ACC112 (cell line): Measurements from ENCODE around the gene SIGLEC5.
"Not testable (repeated sequence)": the region's sequence is repeated elsewhere in the genome, so short reads cannot be mapped to it uniquely, and the experiment has no call there.

ENCODE experiments used
- H2AFZ ChIP-seq: fragments of 200-600 bp; sonication (generic); one replicate; pipeline ENCODE4 v1.6.0; 2017; ENCODE audit warnings: antibody characterized with exemption, low read length; ENCODE audit not compliant: unreplicated experiment
- H3K27ac ChIP-seq: fragments of 200-600 bp; sonication (generic); 2 replicates; pipeline ENCODE4 v1.5.1; 2014; ENCODE audit warnings: low read depth, mild to moderate bottlenecking, antibody characterized with exemption, low read length, moderate library complexity
- H3K27me3 ChIP-seq: fragments of 200-600 bp; sonication (generic); 2 replicates; pipeline ENCODE4 v1.6.1; 2014; ENCODE audit warnings: mild to moderate bottlenecking, antibody characterized with exemption, low read length, moderate library complexity, mixed read lengths; ENCODE audit not compliant: insufficient read depth
- H3K36me3 ChIP-seq: fragments of 200-600 bp; sonication (generic); 2 replicates; pipeline ENCODE4 v1.6.1; 2016; ENCODE audit warnings: mild to moderate bottlenecking, antibody characterized with exemption, low read length, moderate library complexity, mixed read lengths; ENCODE audit not compliant: insufficient read depth
- H3K4me1 ChIP-seq: fragments of 200-600 bp; sonication (generic); one replicate; pipeline ENCODE4 v1.6.1; 2016; ENCODE audit warnings: low read length, mixed read lengths; ENCODE audit not compliant: insufficient read depth, unreplicated experiment, control insufficient read depth
- H3K4me3 ChIP-seq: fragments of 200-600 bp; sonication (generic); 2 replicates; pipeline ENCODE4 v1.5.1; 2014; ENCODE audit warnings: mild to moderate bottlenecking, low read depth, low read length
- H3K79me2 ChIP-seq: fragments of 200-600 bp; sonication (generic); one replicate; pipeline ENCODE4 v1.6.0; 2016; ENCODE audit warnings: low read length; ENCODE audit not compliant: control insufficient read depth, unreplicated experiment, insufficient read depth

SIGLEC5 gene

GRCh38 chr19:51651216-51651846 is 21.1 kb upstream of the SIGLEC5 start:
- Histone ChIP-seq H3K36me3 (no peaks in the 10 kb centered on the region), H3K27ac (no peak overlapping the region), H3K4me3 (no peak overlapping the region)

GRCh38 chr19:51647318-51647717 is 17.1 kb upstream of the SIGLEC5 start:
- Histone ChIP-seq H3K27me3 (peaks cover 46% of the 10 kb centered on the region), H3K79me2 (no peaks in the 10 kb centered on the region), H3K4me1 (no peaks in the 10 kb centered on the region), H3K4me3 (no peak overlapping the region), H3K27ac (no peak overlapping the region), H2AFZ (no peak overlapping the region), H3K36me3 (no peaks in the 10 kb centered on the region)

More at GRCh38 chr19:51651216-51651846, 21.1 kb upstream of the SIGLEC5 start:
- H3K79me2 ChIP-seq: no peaks in the 10 kb centered on the region
- H3K27me3 ChIP-seq: peaks cover 34% of the 10 kb centered on the region
- H2AFZ ChIP-seq: no peak overlapping the region
- H3K4me1 ChIP-seq: no peaks in the 10 kb centered on the region

- not testable (repeated sequence) for H3K36me3 ChIP-seq, H3K79me2 ChIP-seq, H3K4me1 ChIP-seq, H2AFZ ChIP-seq, H3K27ac ChIP-seq, H3K4me3 ChIP-seq
- peaks cover 45% of the 10 kb centered on the region for H3K27me3 ChIP-seq
Observed at GRCh38 chr19:51646730-51647129, 16.5 kb upstream of the SIGLEC5 start, which contains the start of gene SIGLEC14. Gene SIGLEC14 (minus strand): TSS chr19:51646825. CDS start chr19:51646759, 66 bp downstream.

DNA sequence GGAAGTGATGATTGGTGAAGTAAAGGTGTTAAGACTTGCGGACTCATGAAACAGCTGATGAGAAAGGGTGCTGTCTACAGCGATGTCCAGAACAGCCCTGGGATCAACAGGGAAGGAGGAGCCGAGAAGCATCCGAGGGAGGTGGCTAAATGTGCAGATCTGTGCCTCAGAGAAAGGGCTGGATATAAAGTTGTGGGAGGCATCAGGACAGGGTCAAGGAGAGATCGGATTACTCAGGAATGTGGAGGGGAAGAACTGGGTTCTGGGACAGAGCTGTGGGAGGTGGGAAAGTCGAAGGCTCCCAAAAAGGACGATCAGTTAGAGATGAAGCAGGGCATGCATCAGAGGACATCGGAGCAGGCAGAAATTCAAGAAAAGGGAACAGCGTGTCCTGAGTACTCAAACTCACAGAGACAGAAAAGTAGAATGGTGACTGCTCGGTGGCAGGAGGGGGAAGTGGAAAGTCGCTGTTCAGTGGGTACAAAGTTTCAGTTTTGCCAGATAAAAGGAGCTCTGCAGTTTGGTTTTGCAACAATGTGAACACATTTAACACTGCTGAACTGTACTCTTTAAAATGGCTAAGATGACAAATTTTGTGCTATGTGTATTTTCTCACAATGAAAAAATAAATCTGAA is 14.6 kb upstream of the SIGLEC5 start:
- H3K4me3 ChIP-seq: no peak overlapping the region
- H3K27ac ChIP-seq: no peak overlapping the region
- no peaks in the 10 kb centered on the region for H3K79me2 ChIP-seq
- peaks cover 53% of the 10 kb centered on the region for H3K27me3 ChIP-seq
- no peaks in the 10 kb centered on the region for H3K4me1 ChIP-seq
- H3K36me3 ChIP-seq: no peaks in the 10 kb centered on the region
- H2AFZ ChIP-seq: no peak overlapping the region

DNA sequence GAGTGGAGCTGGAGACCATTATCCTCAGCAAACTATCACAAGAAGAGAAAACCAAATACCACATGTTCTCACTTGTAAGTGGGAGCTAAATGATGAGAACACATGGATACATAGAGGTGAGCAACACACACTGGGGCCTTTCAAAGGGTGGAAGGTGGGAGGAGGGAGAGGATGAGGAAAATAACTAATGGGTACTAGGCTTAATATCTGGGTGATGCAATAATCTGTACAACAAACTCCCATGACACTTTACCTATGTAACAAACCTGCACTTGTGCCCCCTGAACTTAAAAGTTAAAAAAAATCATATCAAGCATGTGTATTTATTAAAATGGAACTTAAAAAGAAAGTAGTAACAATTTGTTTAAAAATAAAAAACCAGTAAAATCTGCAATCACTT is 11.4 kb upstream of the SIGLEC5 start:
- Histone ChIP-seq H3K36me3 (no peaks in the 10 kb centered on the region), H3K4me1 (no peaks in the 10 kb centered on the region), H3K27me3 (peaks cover 57% of the 10 kb centered on the region), H3K27ac (no peak overlapping the region), H3K79me2 (no peaks in the 10 kb centered on the region), H3K4me3 (no peak overlapping the region), H2AFZ (no peak overlapping the region)

DNA sequence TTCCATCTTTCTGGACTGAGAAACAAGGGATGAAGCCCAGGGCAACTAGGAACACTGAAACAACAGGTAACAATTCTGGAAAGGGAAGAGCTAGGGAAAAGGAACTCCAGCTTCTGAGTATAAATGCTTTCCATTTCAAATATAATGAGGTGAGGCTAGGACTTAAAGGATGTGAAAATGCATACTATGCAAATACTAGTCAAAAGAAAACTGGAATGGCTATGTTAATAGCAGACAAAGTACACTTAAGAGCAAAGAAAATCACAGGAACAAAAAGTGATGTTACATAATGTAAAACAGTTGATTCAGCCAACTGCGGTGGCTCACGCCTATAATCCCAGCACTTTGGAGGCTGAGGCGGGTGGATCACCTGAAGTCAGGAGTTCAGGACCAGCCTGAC is 10.2 kb upstream of the SIGLEC5 start:
- Histone ChIP-seq H3K27me3 (peaks cover 56% of the 10 kb centered on the region), H3K4me3 (no peak overlapping the region), H3K27ac (no peak overlapping the region), H3K4me1 (no peaks in the 10 kb centered on the region), H3K36me3 (no peaks in the 10 kb centered on the region), H2AFZ (no peak overlapping the region), H3K79me2 (no peaks in the 10 kb centered on the region)

DNA sequence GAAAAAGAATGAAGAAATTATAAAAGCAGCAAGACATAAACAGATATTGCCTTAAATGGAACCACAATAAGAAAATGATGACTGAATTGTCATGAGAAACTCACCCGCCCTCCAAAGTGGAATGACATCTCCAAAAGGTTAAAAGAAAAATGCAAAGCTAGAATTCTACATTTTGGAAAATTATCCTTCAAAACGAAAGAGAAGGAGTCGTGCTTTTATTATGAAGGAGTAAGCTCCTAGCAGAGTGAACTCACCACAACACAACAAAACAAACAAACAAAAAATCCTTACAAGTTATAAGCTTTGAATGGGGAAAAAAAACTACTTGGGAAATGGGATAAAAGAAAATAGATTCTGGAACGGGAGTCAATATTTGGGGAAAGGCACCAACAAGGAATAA is 9.7 kb upstream of the SIGLEC5 start:
- H3K27me3 ChIP-seq: peaks cover 51% of the 10 kb centered on the region

GRCh38 chr19:51637362-51637978 is 7.3 kb upstream of the SIGLEC5 start:
- no peaks in the 10 kb centered on the region for H3K4me1 ChIP-seq
- no peak overlapping the region for H3K27ac ChIP-seq
- H3K79me2 ChIP-seq: no peaks in the 10 kb centered on the region
- H3K36me3 ChIP-seq: no peaks in the 10 kb centered on the region
- no peak overlapping the region for H3K4me3 ChIP-seq
- H2AFZ ChIP-seq: no peak overlapping the region
- peaks cover 45% of the 10 kb centered on the region for H3K27me3 ChIP-seq

More for the DNA sequence above, 9.7 kb upstream of the SIGLEC5 start:
- no peak overlapping the region for H2AFZ ChIP-seq
- no peaks in the 10 kb centered on the region for H3K4me1 ChIP-seq
- H3K79me2 ChIP-seq: no peaks in the 10 kb centered on the region
- H3K27ac ChIP-seq: no peak overlapping the region
- no peaks in the 10 kb centered on the region for H3K36me3 ChIP-seq
- H3K4me3 ChIP-seq: no peak overlapping the region

GRCh38 chr19:51632126-51632525 is 1.9 kb upstream of the SIGLEC5 start:
- Histone ChIP-seq H3K27ac (no peak overlapping the region), H3K4me1 (no peaks in the 10 kb centered on the region), H3K36me3 (no peaks in the 10 kb centered on the region), H3K79me2 (no peaks in the 10 kb centered on the region), H3K4me3 (no peak overlapping the region), H3K27me3 (peaks cover 22% of the 10 kb centered on the region), H2AFZ (no peak overlapping the region)

DNA sequence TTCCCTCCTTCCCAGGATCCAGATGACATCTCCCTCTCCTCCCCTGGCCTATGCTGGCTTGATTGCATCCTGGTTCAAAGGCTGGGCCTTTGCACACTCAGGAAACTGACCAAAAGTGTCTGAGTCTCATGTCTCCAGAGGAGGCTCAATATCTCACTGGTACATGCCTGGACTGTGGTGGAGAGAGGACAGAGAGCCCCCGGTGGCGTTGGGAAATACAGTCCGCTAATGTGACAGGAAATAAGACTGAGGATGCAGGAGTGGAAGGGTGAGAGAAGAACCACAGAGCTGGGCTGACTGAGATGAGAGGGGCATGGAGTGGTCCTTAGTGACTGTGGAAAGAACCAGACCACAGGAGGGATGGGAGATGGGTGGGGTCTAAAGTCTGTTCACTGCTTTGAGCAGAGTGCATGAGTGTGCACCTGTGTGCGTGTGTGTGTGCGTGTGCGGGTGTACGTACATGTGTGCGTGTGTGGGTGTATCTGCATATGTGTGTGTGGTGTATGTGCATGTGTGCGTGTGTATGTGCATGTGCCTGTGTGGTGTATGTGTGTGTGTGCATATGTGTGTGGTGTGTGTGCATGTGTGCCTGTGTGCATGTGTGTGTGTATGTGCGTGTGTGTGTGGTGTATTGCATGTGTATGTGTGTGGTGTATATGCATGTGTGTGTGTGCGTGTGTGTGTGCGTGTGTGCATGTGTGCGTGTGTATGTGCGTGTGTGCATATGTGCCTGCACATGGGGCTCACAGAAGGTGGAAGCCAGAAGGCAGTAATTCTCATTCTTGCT is 1.9 kb downstream of the SIGLEC5 start:
- Histone ChIP-seq H3K4me3 (no peak overlapping the region), H3K79me2 (no peaks in the 10 kb centered on the region), H3K36me3 (no peaks in the 10 kb centered on the region), H3K27me3 (peaks cover 41% of the 10 kb centered on the region), H2AFZ (no peak overlapping the region), H3K4me1 (no peaks in the 10 kb centered on the region), H3K27ac (no peak overlapping the region)
